ENCODE data around the gene SPTB.
A peak's percentile ranks its signal among the peaks of the same experiment; 100 is the strongest.
"Not testable (repeated sequence)": the region's sequence is repeated elsewhere in the genome, so short reads cannot be mapped to it uniquely, and the experiment has no call there.

Gene SPTB

DNA sequence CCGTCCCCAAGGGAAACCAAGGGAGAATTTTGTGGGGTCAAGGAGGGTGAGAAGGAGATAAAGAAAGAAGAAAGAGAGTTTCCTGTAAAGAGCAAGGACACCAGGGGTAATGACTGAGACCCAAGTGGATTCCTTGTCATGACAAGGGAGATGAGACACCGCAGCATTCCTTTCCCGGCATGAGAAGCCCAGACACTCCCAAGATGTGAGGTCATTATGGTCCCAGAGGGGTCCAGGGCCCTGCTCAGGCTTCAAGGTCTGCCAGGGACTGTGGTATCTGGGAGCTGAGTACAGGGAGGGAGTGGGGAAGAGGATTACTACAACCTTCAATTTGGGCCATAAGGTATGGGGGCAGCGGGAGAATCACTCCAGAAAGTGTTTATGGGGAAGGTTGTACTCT is 58.1 kb downstream of the SPTB start:
- DNase-seq, result no peak
- no peak for ATAC-seq

- DNase-seq, result no peak
- no peak for ATAC-seq
Observed at GRCh38 chr14:64818151-64818550, 61.6 kb downstream of the SPTB start.

GRCh38 chr14:64817631-64818030 is 62.1 kb downstream of the SPTB start:
- ATAC-seq, result no peak
- no peak for DNase-seq

GRCh38 chr14:64816221-64816783 is 63.4 kb downstream of the SPTB start:
- ATAC-seq (no peak), DNase-seq (no peak)

DNA sequence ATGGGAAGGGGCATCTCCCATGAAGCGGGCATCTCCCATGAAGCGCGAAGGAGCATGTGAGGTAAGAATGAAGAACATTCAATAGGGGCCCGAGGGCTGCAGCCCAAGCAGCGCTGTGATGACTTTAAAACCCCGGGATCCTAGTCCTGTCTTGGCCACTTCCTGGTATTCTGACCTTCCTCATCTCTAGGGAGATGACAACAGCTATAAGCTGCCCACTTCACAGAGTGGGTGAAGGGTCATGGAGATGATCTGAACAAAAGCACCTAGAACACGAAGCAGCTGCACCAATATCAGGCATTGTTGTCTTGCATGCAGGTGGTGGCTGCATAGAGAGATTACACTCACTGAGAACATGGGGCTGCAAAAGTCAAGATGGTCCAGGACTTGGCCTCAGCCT is 64.5 kb downstream of the SPTB start:
- no peak for ATAC-seq
- DNase-seq, result no peak

GRCh38 chr14:64812412-64812811 is 67.3 kb downstream of the SPTB start:
- DNase-seq (peak; percentile 25), ATAC-seq (no peak)

DNA sequence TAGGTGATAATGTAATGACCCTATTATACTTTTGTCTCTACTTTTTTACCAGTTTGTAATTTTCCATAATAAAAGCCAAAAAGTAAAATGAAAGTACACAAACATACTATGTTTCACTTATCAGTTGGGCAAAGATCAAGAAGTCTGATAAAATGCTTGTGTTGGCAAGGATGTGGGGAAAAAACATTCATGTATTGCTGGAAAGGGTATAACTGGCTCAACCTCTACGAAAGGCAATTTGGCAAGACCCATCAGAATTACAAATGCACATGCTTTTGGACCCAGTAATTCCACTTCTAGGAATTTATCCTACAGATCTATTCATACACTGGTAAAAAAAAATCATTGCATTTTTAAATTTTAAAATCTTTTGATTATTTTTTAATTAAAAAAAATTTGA is 68.0 kb downstream of the SPTB start:
- no peak for DNase-seq
- ATAC-seq, result no peak

DNA sequence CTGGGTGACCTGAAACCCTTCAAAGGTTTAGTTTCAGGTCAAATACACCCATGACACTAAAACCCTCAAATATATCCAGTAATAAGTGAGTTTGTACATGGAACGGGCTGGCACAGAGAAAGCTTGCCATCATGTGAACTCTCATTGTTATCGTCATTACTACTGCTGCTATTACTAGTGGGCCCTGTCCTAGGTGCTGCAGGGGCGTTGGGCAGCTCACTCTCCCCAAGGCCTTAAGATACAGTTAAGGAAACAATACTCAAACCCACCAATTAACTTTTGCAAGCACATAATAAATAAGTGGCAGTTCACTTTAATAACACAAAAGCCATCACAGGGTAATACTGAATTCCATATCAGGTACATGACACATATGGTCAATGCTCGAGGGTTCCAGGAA is 71.3 kb downstream of the SPTB start:
- DNase-seq (no peak), ATAC-seq (no peak)

DNA sequence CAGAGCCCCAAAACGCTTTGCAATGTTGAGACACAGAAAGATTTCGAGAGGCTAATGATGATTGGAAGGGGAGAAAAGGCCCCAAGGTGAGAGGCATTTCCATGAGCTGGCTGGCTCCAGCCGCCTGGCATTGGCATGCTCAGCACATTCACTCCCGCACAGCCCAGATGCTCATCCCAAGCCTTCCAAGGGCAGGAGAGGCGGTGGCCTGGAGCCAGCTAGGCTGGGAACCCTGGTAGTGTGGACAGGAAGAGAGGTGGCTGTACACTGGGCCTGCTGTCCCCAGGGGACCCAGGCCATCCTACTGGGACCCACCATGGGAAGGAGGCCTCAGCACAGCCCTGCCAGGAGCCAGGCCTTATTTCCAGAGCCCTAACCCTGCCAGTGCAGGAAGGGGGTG is 72.2 kb downstream of the SPTB start:
- ATAC-seq (no peak), DNase-seq (no peak)

DNA sequence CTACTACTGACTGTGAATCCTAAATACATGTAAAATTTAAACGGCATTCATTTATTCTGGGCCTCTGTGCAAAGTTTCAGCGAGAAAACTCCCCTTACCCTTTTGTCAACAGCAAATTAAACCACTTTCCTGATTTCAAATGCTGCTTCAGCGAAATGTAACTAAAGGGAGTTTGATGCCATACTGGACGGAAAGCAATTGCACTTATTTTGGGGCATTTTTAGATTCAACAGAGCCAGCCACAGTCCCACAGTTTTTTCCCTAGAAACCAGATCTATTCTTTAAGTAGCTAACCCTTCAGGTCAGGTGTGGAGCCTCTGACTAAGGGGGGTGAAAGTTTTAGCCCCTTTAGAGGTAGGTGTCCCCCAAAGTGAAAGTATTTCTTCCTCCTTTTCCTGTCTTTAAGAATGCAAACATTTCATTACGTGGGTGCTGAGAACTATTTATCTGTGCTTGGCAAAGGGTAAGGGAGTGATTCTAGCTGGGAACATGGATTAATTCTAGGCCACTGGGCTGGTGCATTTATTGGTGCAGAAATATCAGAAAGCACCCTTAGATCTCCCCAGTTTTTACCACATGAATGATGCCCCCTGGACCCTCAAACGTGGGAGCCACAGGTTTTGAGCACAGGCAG is 72.7 kb downstream of the SPTB start:
- DNase-seq (no peak), ATAC-seq (no peak)

GRCh38 chr14:64806202-64806861 is 73.4 kb downstream of the SPTB start:
- ATAC-seq (no peak), DNase-seq (no peak)

GRCh38 chr14:64805646-64806045 is 74.1 kb downstream of the SPTB start:
- not testable (repeated sequence) for ATAC-seq, DNase-seq

DNA sequence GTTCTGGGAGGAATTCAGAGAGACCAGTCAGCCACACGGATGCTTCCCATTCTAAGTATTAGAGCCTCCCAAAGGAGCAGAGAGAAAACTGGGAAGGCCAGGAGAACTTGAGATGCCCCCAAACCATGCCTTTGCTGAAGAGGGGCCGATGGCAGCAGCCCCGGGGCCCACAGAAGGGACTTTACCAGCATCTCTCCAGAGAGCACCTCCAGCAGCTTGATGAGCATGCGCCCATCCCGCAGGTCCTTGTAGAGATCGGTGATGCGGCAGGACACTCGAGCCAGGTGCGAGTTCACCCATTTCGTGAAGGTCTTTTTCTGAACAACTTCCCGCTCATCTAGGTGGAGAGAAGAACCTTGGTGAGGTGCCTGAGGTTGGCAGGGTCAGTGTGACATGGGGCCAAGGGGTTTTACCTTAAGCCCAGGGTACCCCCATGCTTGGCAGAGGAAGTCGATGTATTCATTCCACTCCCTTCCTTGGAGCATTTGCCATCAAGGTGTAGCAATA is 74.9 kb downstream of the SPTB start:
- ATAC-seq, result no peak
- DNase-seq, result no peak

DNA sequence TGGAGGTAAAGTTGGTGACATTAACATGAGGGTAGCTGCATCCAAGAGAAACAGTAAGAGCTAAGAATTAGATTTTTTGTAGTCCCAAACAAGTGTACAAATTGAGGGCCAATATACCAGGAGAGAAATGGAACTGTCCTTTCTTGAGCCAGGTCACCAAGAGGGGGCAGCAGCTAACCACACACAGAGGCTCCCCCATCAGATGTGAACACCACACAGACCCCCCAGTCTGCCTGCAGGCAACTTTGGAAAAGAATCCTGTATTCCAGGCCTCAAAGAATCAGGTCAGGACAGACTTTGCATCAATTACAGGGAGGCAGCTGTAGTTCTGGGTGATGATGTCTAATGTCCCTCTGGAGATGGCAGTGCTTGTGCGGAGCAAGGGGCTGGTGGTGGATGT is 77.9 kb downstream of the SPTB start:
- ATAC-seq (no peak), DNase-seq (peak; percentile 28)

DNA sequence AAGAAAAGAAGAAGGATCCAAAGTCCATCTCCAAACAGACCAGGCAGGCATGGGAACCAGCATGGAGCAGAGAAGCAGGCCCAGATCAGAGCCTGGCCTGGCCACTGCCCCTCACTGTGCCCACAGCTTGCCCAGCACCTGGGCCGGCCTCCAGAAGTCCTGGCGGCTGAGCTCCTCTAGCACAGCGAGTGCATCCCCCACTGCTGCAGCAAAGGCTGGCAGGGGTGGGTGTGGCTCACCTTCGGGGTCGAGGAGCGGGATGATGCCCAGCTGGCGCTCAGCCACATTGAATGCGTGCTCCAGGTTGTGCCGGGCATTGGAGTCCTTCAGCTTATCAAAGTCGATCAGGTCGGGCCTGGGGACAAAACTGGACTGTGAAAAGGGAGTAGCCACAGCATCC is 78.7 kb downstream of the SPTB start:
- ATAC-seq (no peak), DNase-seq (no peak)

GRCh38 chr14:64800000-64800399 is 79.7 kb downstream of the SPTB start:
- no peak for ATAC-seq
- DNase-seq, result no peak

GRCh38 chr14:64799555-64799954 is 80.2 kb downstream of the SPTB start:
- DNase-seq (no peak), ATAC-seq (no peak)

GRCh38 chr14:64796369-64796768 is 83.3 kb downstream of the SPTB start:
- no peak for ATAC-seq

GRCh38 chr14:64795921-64796320 is 83.8 kb downstream of the SPTB start:
- DNase-seq (no peak), ATAC-seq (no peak)

More at GRCh38 chr14:64796369-64796768, 83.3 kb downstream of the SPTB start:
- no peak for DNase-seq

GRCh38 chr14:64795211-64795610 is 84.5 kb downstream of the SPTB start:
- DNase-seq (no peak), ATAC-seq (no peak)

DNA sequence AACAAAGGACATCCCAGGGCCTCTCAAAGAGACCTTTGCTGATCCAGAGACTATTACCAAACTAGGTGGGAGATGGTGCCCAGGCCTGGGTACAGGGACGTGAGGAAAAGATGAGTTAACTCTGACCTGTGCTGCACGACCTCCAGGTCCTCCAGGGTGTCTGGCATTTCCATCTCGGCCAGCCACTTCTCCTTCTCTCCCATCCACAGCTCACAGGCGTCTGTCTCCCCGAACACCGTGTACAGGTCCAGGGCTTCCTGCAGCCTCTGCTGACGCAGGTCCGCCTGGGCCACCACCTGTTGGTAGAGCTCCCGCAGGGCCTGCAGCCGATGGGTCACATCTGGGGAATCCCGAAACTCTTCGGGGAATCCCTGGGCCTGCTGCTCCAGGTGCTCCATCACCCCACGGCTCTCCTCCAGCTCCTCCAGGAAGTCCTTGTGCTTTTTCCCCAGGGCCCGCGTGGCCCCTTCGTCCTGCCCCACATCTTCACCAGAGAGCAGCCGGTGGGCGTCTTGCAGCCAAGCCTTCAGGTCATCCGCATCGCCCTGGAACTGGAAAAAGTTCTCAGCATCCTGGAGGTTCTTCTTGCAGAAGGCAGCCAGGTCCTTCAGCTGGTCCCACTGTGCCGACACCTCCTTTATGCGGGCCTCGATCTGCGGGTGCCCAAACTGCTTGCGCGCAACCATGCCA is 86.7 kb downstream of the SPTB start:
- DNase-seq (no peak), ATAC-seq (no peak)

- DNase-seq, result no peak
Observed at GRCh38 chr14:64792231-64792630, 87.5 kb downstream of the SPTB start.

GRCh38 chr14:64790478-64790877 is 89.2 kb downstream of the SPTB start:
- DNase-seq (no peak), ATAC-seq (no peak)

More at GRCh38 chr14:64792231-64792630, 87.5 kb downstream of the SPTB start:
- ATAC-seq, result no peak
